ENCODE data around the gene PARP9.

Gene PARP9

GRCh38 chr3:122546151-122546550 is 17.9 kb downstream of the PARP9 start:
- no peaks in the 10 kb centered on the region for H3K9me3 ChIP-seq
- H3K36me3 ChIP-seq, result no peaks in the 10 kb centered on the region
- no peak for TF ChIP-seq CTCF (IDR thresholded peaks at IDR 0.05; ENCODE audit: low read depth, low read length)
- DNase-seq, result no peak
- H3K4me3 ChIP-seq (ENCODE audit: low read depth, low read length), result no peak overlapping the region
- no peaks in the 10 kb centered on the region for H3K4me1 ChIP-seq
- no peaks in the 10 kb centered on the region for H3K27me3 ChIP-seq

GRCh38 chr3:122538956-122539490 is 25.1 kb downstream of the PARP9 start:
- Histone ChIP-seq H3K27me3 (no peaks in the 10 kb centered on the region), H3K4me3 (ENCODE audit: low read depth, low read length) (no peak overlapping the region), H3K9me3 (no peaks in the 10 kb centered on the region), H3K36me3 (no peaks in the 10 kb centered on the region), H3K4me1 (no peaks in the 10 kb centered on the region)
- no peak for TF ChIP-seq CTCF (IDR thresholded peaks at IDR 0.05; ENCODE audit: low read depth, low read length)
- DNase-seq, result no peak

GRCh38 chr3:122536632-122537001 is 27.5 kb downstream of the PARP9 start:
- no peaks in the 10 kb centered on the region for H3K36me3 ChIP-seq
- TF ChIP-seq CTCF (IDR thresholded peaks at IDR 0.05; ENCODE audit: low read depth, low read length), result no peak
- no peaks in the 10 kb centered on the region for H3K9me3 ChIP-seq
- no peak overlapping the region for H3K4me3 ChIP-seq (ENCODE audit: low read depth, low read length)
- no peaks in the 10 kb centered on the region for H3K27me3 ChIP-seq
- no peak for DNase-seq
- H3K4me1 ChIP-seq, result no peaks in the 10 kb centered on the region

GRCh38 chr3:122535964-122536631 is 28.0 kb downstream of the PARP9 start:
- no peak for TF ChIP-seq CTCF (IDR thresholded peaks at IDR 0.05; ENCODE audit: low read depth, low read length)
- Histone ChIP-seq H3K9me3 (no peaks in the 10 kb centered on the region), H3K4me1 (no peaks in the 10 kb centered on the region), H3K36me3 (no peaks in the 10 kb centered on the region), H3K4me3 (ENCODE audit: low read depth, low read length) (no peak overlapping the region), H3K27me3 (no peaks in the 10 kb centered on the region)
- DNase-seq, result no peak

- Histone ChIP-seq H3K27me3 (no peaks in the 10 kb centered on the region), H3K4me1 (no peaks in the 10 kb centered on the region), H3K9me3 (no peaks in the 10 kb centered on the region), H3K4me3 (ENCODE audit: low read depth, low read length) (no peak overlapping the region), H3K36me3 (no peaks in the 10 kb centered on the region)
- no peak for TF ChIP-seq CTCF (IDR thresholded peaks at IDR 0.05; ENCODE audit: low read depth, low read length)
- DNase-seq, result peak; percentile 15
Measured at GRCh38 chr3:122533931-122534334, 30.2 kb downstream of the PARP9 start.

GRCh38 chr3:122533480-122533879 is 30.6 kb downstream of the PARP9 start:
- no peaks in the 10 kb centered on the region for H3K4me1 ChIP-seq
- TF ChIP-seq CTCF (IDR thresholded peaks at IDR 0.05; ENCODE audit: low read depth, low read length), result no peak
- H3K27me3 ChIP-seq, result no peaks in the 10 kb centered on the region
- no peaks in the 10 kb centered on the region for H3K36me3 ChIP-seq
- no peak overlapping the region for H3K4me3 ChIP-seq (ENCODE audit: low read depth, low read length)
- no peak for DNase-seq
- H3K9me3 ChIP-seq, result no peaks in the 10 kb centered on the region

Data from BE2C (cell line).